ENCODE measurements around the gene PRADC1. TPM values are rescaled to one million over a fixed set of nuclear protein-coding genes. Genes with fewer than 3 reads are reported as not detected.
A peak's percentile ranks its signal among the peaks of the same experiment; 100 is the strongest.

PRADC1 gene
- total and polyA plus RNA-seq, 4 experiments from 2014 or later, result 7.0 to 41.5 (median 14.0) TPM

GRCh38 chr2:73237168-73237567, 4.1 kb upstream of the PRADC1 start:
- H3K36me3 ChIP-seq (ENCODE audit: insufficient read depth, low read length), result peaks cover 17% of the 10 kb centered on the region
- H3K9me3 Mint-ChIP-seq, result no peaks in the 10 kb centered on the region
- H3K4me3 ChIP-seq (ENCODE audit: low read length in 2 of 2), result no peak overlapping the region
- H3K27ac ChIP-seq (ENCODE audit: low read depth, low read length), result no peak overlapping the region
- H3K9me3 ChIP-seq (ENCODE audit: control insufficient read depth in 1 of 2, low read length in 2 of 2), result no peaks in the 10 kb centered on the region
- H3K4me1 ChIP-seq (ENCODE audit: insufficient read depth, low read length), result peaks cover 42% of the 10 kb centered on the region
- ChIA-PET POLR2A (ENCODE audit: partially characterized antibody) (interaction anchor here (1.0 kb wide), 1 partner anchor 501 kb away, joined by 3 read pairs; no protein-coding TSS in a partner anchor), CTCF (ENCODE audit: partially characterized antibody) (interaction anchor here (1.4 to 8.4 kb wide), 3 partner anchors 25 to 53 kb away, joined by 6 to 77 read pairs (median 6); partner anchors contain the start of gene SMYD5)
- H3K27me3 Mint-ChIP-seq, result no peaks in the 10 kb centered on the region
- intact Hi-C loops (cut with micrococcal nuclease), result loop anchor here (10.0 kb wide), 1 partner anchor 748 kb away; the partner anchor contains the start of gene TET3
- peak overlapping the region; percentile 10 to 97 (median 80) for H3K27ac Mint-ChIP-seq
- peak overlapping the region in 1 of 8 donors; percentile 19 for H3K4me3 Mint-ChIP-seq
- DNase-seq, result no peak
- peaks cover 6 to 58% of the 10 kb centered on the region in 2 donors for H3K36me3 Mint-ChIP-seq
- no peaks in the 10 kb centered on the region for H3K27me3 ChIP-seq (ENCODE audit: insufficient read depth, low read length)
- peaks cover 28 to 70% (median 40%) of the 10 kb centered on the region in 4 donors for H3K4me1 Mint-ChIP-seq

GRCh38 chr2:73235315-73236028, 2.4 kb upstream of the PRADC1 start:
- Mint-ChIP-seq H3K4me1 (peaks cover 28 to 70% (median 40%) of the 10 kb centered on the region in 4 donors), H3K27ac (peak overlapping the region; percentile 83 to 97 (median 91)), H3K4me3 (peak overlapping the region; percentile 91 to 99 (median 98)), H3K36me3 (peaks cover 6 to 49% of the 10 kb centered on the region in 2 donors), H3K27me3 (no peaks in the 10 kb centered on the region), H3K9me3 (no peaks in the 10 kb centered on the region)
- H3K9me3 ChIP-seq (ENCODE audit: control insufficient read depth in 1 of 2, low read length in 2 of 2), result no peaks in the 10 kb centered on the region
- POLR2A ChIA-PET (ENCODE audit: partially characterized antibody), result interaction anchor here (1.0 to 4.9 kb wide), 11 partner anchors 12 to 1223 kb away, joined by 3 to 51 read pairs (median 16); partner anchors contain the start of genes ALMS1, EGR4, FBXO41 and SFXN5
- DNase-seq, result peak in 3 of 5 donors; percentile 11 to 17 (median 15)
- CTCF ChIA-PET (ENCODE audit: partially characterized antibody), result interaction anchor here (0.7 to 8.4 kb wide), 6 partner anchors 18 to 58 kb away, joined by 3 to 77 read pairs (median 8); partner anchors contain the start of gene SMYD5
- peaks cover 10% of the 10 kb centered on the region for H3K36me3 ChIP-seq (ENCODE audit: insufficient read depth, low read length)
- H3K4me3 ChIP-seq (ENCODE audit: low read length in 2 of 2), result peak overlapping the region; percentile 86 to 99
- intact Hi-C loops (cut with micrococcal nuclease), result loop anchor here (2.0 to 10.0 kb wide), 3 partner anchors 59 to 1219 kb away; partner anchors contain the start of genes INO80B and TET3
- H3K27me3 ChIP-seq (ENCODE audit: insufficient read depth, low read length), result no peaks in the 10 kb centered on the region
- peaks cover 42% of the 10 kb centered on the region for H3K4me1 ChIP-seq (ENCODE audit: insufficient read depth, low read length)
- H3K27ac ChIP-seq (ENCODE audit: low read depth, low read length), result peak overlapping the region; percentile 91

- ChIA-PET POLR2A (ENCODE audit: partially characterized antibody) (interaction anchor here (0.6 to 4.9 kb wide), 25 partner anchors 9 to 1606 kb away, joined by 3 to 51 read pairs (median 10); partner anchors contain the start of genes ALMS1, EGR4, FBXO41 and SFXN5), CTCF (ENCODE audit: partially characterized antibody) (interaction anchor here (0.8 to 8.4 kb wide), 8 partner anchors 9 to 888 kb away, joined by 3 to 77 read pairs (median 6); partner anchors contain the start of genes ALMS1 and SMYD5)
- H3K9me3 ChIP-seq (ENCODE audit: control insufficient read depth in 1 of 2, low read length in 2 of 2), result no peaks in the 10 kb centered on the region
- H3K27ac ChIP-seq (ENCODE audit: low read depth, low read length), result peak within 1 kb of the TSS; percentile 91
- no peaks in the 10 kb centered on the region for H3K27me3 Mint-ChIP-seq
- peak within 1 kb of the TSS; percentile 86 to 99 for H3K4me3 ChIP-seq (ENCODE audit: low read length in 2 of 2)
- DNase-seq, result peak; percentile 89 to 93 (median 90)
- peaks cover 27 to 64% (median 39%) of the 10 kb centered on the region in 4 donors for H3K4me1 Mint-ChIP-seq
- intact Hi-C loops (cut with micrococcal nuclease), result loop anchor here (1.0 to 10.0 kb wide), 9 partner anchors 20 to 1221 kb away; partner anchors contain the start of genes ALMS1, FBXO41, INO80B and SFXN5
- peak within 1 kb of the TSS; percentile 91 to 99 (median 98) for H3K4me3 Mint-ChIP-seq
- peaks cover 38% of the 10 kb centered on the region for H3K4me1 ChIP-seq (ENCODE audit: insufficient read depth, low read length)
- peaks cover 4% of the 10 kb centered on the region for H3K36me3 ChIP-seq (ENCODE audit: insufficient read depth, low read length)
- H3K27ac Mint-ChIP-seq, result peak within 1 kb of the TSS; percentile 83 to 97 (median 91)
- H3K36me3 Mint-ChIP-seq, result peaks cover under 1 to 41% of the 10 kb centered on the region in 2 donors
- H3K27me3 ChIP-seq (ENCODE audit: insufficient read depth, low read length), result no peaks in the 10 kb centered on the region
- no peaks in the 10 kb centered on the region for H3K9me3 Mint-ChIP-seq
Measured at GRCh38 chr2:73233932-73234832, 1.1 kb upstream of the PRADC1 start, which contains the start of gene CCT7. Gene CCT7, plus strand, starts transcription at chr2:73234308. Its CDS starts 71 bp downstream, at chr2:73234379.

GRCh38 chr2:73232403-73233153, 461 bp downstream of the PRADC1 start:
- CTCF ChIA-PET (ENCODE audit: partially characterized antibody), result interaction anchor here (0.9 to 8.4 kb wide), 10 partner anchors 9 to 504 kb away, joined by 3 to 77 read pairs (median 4); partner anchors contain the start of genes ALMS1, SMYD5 and TPRKB
- peaks cover 23 to 51% (median 31%) of the 10 kb centered on the region in 4 donors for H3K4me1 Mint-ChIP-seq
- H3K36me3 Mint-ChIP-seq, result peaks cover 0 to 33% of the 10 kb centered on the region in 2 donors

GRCh38 chr2:73228631-73229030, 4.4 kb downstream of the PRADC1 start:
- no peaks in the 10 kb centered on the region for H3K9me3 ChIP-seq (ENCODE audit: control insufficient read depth in 1 of 2, low read length in 2 of 2)
- Mint-ChIP-seq H3K9me3 (no peaks in the 10 kb centered on the region), H3K27me3 (no peaks in the 10 kb centered on the region), H3K27ac (no peak overlapping the region), H3K4me1 (peaks cover 3 to 16% (median 9%) of the 10 kb centered on the region in 4 donors), H3K4me3 (no peak overlapping the region), H3K36me3 (peaks cover 5 to 28% of the 10 kb centered on the region in 2 donors)
- POLR2A ChIA-PET (ENCODE audit: partially characterized antibody), result no interaction called here
- CTCF ChIA-PET (ENCODE audit: partially characterized antibody), result interaction anchor here (1.1 to 4.5 kb wide), 4 partner anchors 11 to 38 kb away, joined by 3 to 23 read pairs (median 4); partner anchors contain the start of gene SMYD5
- peaks cover 3% of the 10 kb centered on the region for H3K36me3 ChIP-seq (ENCODE audit: insufficient read depth, low read length)
- intact Hi-C loops (cut with micrococcal nuclease), result no loop called here
- H3K4me3 ChIP-seq (ENCODE audit: low read length in 2 of 2), result no peak overlapping the region
- H3K27me3 ChIP-seq (ENCODE audit: insufficient read depth, low read length), result no peaks in the 10 kb centered on the region
- H3K4me1 ChIP-seq (ENCODE audit: insufficient read depth, low read length), result peaks cover 7% of the 10 kb centered on the region
- no peak for DNase-seq
- no peak overlapping the region for H3K27ac ChIP-seq (ENCODE audit: low read depth, low read length)

More at GRCh38 chr2:73232403-73233153, 461 bp downstream of the PRADC1 start:
- H3K27ac ChIP-seq (ENCODE audit: low read depth, low read length), result peak overlapping the region; percentile 91
- H3K4me3 ChIP-seq (ENCODE audit: low read length in 2 of 2), result peak overlapping the region; percentile 86 to 99
- Mint-ChIP-seq H3K9me3 (no peaks in the 10 kb centered on the region), H3K4me3 (peak overlapping the region; percentile 91 to 99 (median 98)), H3K27me3 (no peaks in the 10 kb centered on the region), H3K27ac (peak overlapping the region; percentile 11 to 97 (median 89))
- H3K27me3 ChIP-seq (ENCODE audit: insufficient read depth, low read length), result no peaks in the 10 kb centered on the region
- POLR2A ChIA-PET (ENCODE audit: partially characterized antibody), result interaction anchor here (0.8 to 4.9 kb wide), 18 partner anchors 7 to 946 kb away, joined by 3 to 51 read pairs (median 14); partner anchors contain the start of genes ALMS1, FBXO41, MOB1A and SFXN5
- DNase-seq, result peak in 2 of 5 donors; percentile 19 to 63
- intact Hi-C loops (cut with micrococcal nuclease), result loop anchor here (10.0 kb wide), 1 partner anchor 752 kb away; the partner anchor contains the start of gene TET3
- H3K36me3 ChIP-seq (ENCODE audit: insufficient read depth, low read length), result no peaks in the 10 kb centered on the region
- H3K4me1 ChIP-seq (ENCODE audit: insufficient read depth, low read length), result peaks cover 33% of the 10 kb centered on the region
- no peaks in the 10 kb centered on the region for H3K9me3 ChIP-seq (ENCODE audit: control insufficient read depth in 1 of 2, low read length in 2 of 2)

GRCh38 chr2:73227086-73227485, 6.0 kb downstream of the PRADC1 start:
- no peak overlapping the region for H3K4me3 Mint-ChIP-seq
- H3K4me1 ChIP-seq (ENCODE audit: insufficient read depth, low read length), result no peaks in the 10 kb centered on the region
- intact Hi-C loops (cut with micrococcal nuclease), result no loop called here
- no peak overlapping the region for H3K27ac Mint-ChIP-seq
- peaks cover 0 to 6% (median 0%) of the 10 kb centered on the region in 4 donors for H3K4me1 Mint-ChIP-seq
- ChIA-PET CTCF (ENCODE audit: partially characterized antibody) (interaction anchor here (4.5 kb wide), 1 partner anchor 14 kb away, joined by 23 read pairs; the partner anchor contains the start of gene SMYD5), POLR2A (ENCODE audit: partially characterized antibody) (interaction anchor here (0.9 kb wide), 1 partner anchor 114 kb away, joined by 3 read pairs; the partner anchor contains the start of gene RAB11FIP5)
- peaks cover 15% of the 10 kb centered on the region for H3K36me3 ChIP-seq (ENCODE audit: insufficient read depth, low read length)
- H3K36me3 Mint-ChIP-seq, result peaks cover 11 to 33% of the 10 kb centered on the region in 2 donors
- H3K27me3 ChIP-seq (ENCODE audit: insufficient read depth, low read length), result no peaks in the 10 kb centered on the region
- no peaks in the 10 kb centered on the region for H3K27me3 Mint-ChIP-seq
- no peaks in the 10 kb centered on the region for H3K9me3 Mint-ChIP-seq
- no peak overlapping the region for H3K4me3 ChIP-seq (ENCODE audit: low read length in 2 of 2)
- H3K9me3 ChIP-seq (ENCODE audit: control insufficient read depth in 1 of 2, low read length in 2 of 2), result no peaks in the 10 kb centered on the region
- DNase-seq, result no peak
- H3K27ac ChIP-seq (ENCODE audit: low read depth, low read length), result no peak overlapping the region
